Mucosa of rectum (tissue), 2 donors: Measurements from ENCODE around the gene R3HCC1L.

Source experiments
- H3K27ac ChIP-seq, 2 donors: one replicate each; pipeline ENCODE4 v1.7.0; 2013; ENCODE audit warnings: inconsistent platforms in 2 of 2, low read depth in 2 of 2, low read length in 2 of 2
- H3K27me3 ChIP-seq, 2 donors: one replicate each; pipeline ENCODE4 v1.7.0; 2013; ENCODE audit warnings: low read length in 2 of 2; ENCODE audit not compliant: control insufficient read depth in 2 of 2, insufficient read depth in 2 of 2
- H3K36me3 ChIP-seq, 2 donors: one replicate each; pipeline ENCODE4 v1.7.0; 2013; ENCODE audit warnings: low read length in 2 of 2; ENCODE audit not compliant: control insufficient read depth in 2 of 2, insufficient read depth in 2 of 2
- H3K4me1 ChIP-seq, 2 donors: one replicate each; pipeline ENCODE4 v1.7.0; 2013; ENCODE audit warnings: low read length in 2 of 2, mild to moderate bottlenecking in 1 of 2; ENCODE audit not compliant: control insufficient read depth in 2 of 2, insufficient read depth in 2 of 2
- H3K4me3 ChIP-seq, 2 donors: one replicate each; pipeline ENCODE4 v1.7.0; 2013; ENCODE audit warnings: low read length in 2 of 2
- H3K9ac ChIP-seq, 2 donors: one replicate each; pipeline ENCODE4 v1.7.0; 2013; ENCODE audit warnings: low read length in 2 of 2, low read depth in 1 of 2, mild to moderate bottlenecking in 1 of 2
- H3K9me3 ChIP-seq, 2 donors: one replicate each; pipeline ENCODE4 v1.7.0; 2013; ENCODE audit warnings: low read length in 2 of 2; ENCODE audit not compliant: control insufficient read depth in 2 of 2
- donor health status: healthy.
- donor health status: Normal muscosa, but diverticular disease.

Gene R3HCC1L

GRCh38 chr10:98098247-98098646 lies 36.2 kb upstream of the R3HCC1L start:
- no peak overlapping the region for H3K4me3 ChIP-seq
- H3K4me1 ChIP-seq = no peaks in the 10 kb centered on the region
- no peaks in the 10 kb centered on the region for H3K9me3 ChIP-seq
- H3K27me3 ChIP-seq = peaks cover 0 to 1% of the 10 kb centered on the region in 2 donors
- H3K36me3 ChIP-seq = no peaks in the 10 kb centered on the region
- no peak overlapping the region for H3K9ac ChIP-seq
- H3K27ac ChIP-seq = no peak overlapping the region

GRCh38 chr10:98100476-98100875 lies 34.0 kb upstream of the R3HCC1L start:
- H3K4me1 ChIP-seq = no peaks in the 10 kb centered on the region
- H3K36me3 ChIP-seq = no peaks in the 10 kb centered on the region
- peaks cover 0 to 1% of the 10 kb centered on the region in 2 donors for H3K27me3 ChIP-seq
- H3K4me3 ChIP-seq = no peak overlapping the region
- H3K27ac ChIP-seq = no peak overlapping the region
- H3K9me3 ChIP-seq = no peaks in the 10 kb centered on the region
- H3K9ac ChIP-seq = no peak overlapping the region

GRCh38 chr10:98101366-98101765 lies 33.1 kb upstream of the R3HCC1L start:
- H3K36me3 ChIP-seq = no peaks in the 10 kb centered on the region
- no peaks in the 10 kb centered on the region for H3K9me3 ChIP-seq
- H3K9ac ChIP-seq = no peak overlapping the region
- no peaks in the 10 kb centered on the region for H3K4me1 ChIP-seq
- no peak overlapping the region for H3K4me3 ChIP-seq
- H3K27me3 ChIP-seq = peaks cover 0 to 1% of the 10 kb centered on the region in 2 donors
- H3K27ac ChIP-seq = no peak overlapping the region

- Histone ChIP-seq H3K36me3 (no peaks in the 10 kb centered on the region), H3K27me3 (no peaks in the 10 kb centered on the region), H3K4me1 (no peaks in the 10 kb centered on the region), H3K4me3 (no peak overlapping the region), H3K9me3 (no peaks in the 10 kb centered on the region), H3K9ac (no peak overlapping the region), H3K27ac (no peak overlapping the region)
Measured at GRCh38 chr10:98104125-98104524, 30.3 kb upstream of the R3HCC1L start.

GRCh38 chr10:98106531-98106930 lies 27.9 kb upstream of the R3HCC1L start:
- no peaks in the 10 kb centered on the region for H3K9me3 ChIP-seq
- no peak overlapping the region for H3K9ac ChIP-seq
- no peaks in the 10 kb centered on the region for H3K36me3 ChIP-seq
- H3K27me3 ChIP-seq = peaks cover 0 to 5% of the 10 kb centered on the region in 2 donors
- no peak overlapping the region for H3K4me3 ChIP-seq
- H3K27ac ChIP-seq = no peak overlapping the region
- no peaks in the 10 kb centered on the region for H3K4me1 ChIP-seq

- no peaks in the 10 kb centered on the region for H3K4me1 ChIP-seq
- no peaks in the 10 kb centered on the region for H3K36me3 ChIP-seq
- H3K27me3 ChIP-seq = peaks cover 0 to 5% of the 10 kb centered on the region in 2 donors
- H3K9me3 ChIP-seq = no peaks in the 10 kb centered on the region
- no peak overlapping the region for H3K4me3 ChIP-seq
- no peak overlapping the region for H3K27ac ChIP-seq
- no peak overlapping the region for H3K9ac ChIP-seq
Measured at GRCh38 chr10:98107644-98108430, 26.6 kb upstream of the R3HCC1L start.

- H3K27ac ChIP-seq = no peak overlapping the region
Measured at GRCh38 chr10:98110356-98110755, 24.1 kb upstream of the R3HCC1L start.

GRCh38 chr10:98115031-98115787 lies 19.2 kb upstream of the R3HCC1L start:
- Histone ChIP-seq H3K36me3 (no peaks in the 10 kb centered on the region), H3K4me1 (no peaks in the 10 kb centered on the region), H3K9ac (no peak overlapping the region), H3K27me3 (peaks cover 5 to 9% of the 10 kb centered on the region in 2 donors), H3K27ac (no peak overlapping the region), H3K4me3 (no peak overlapping the region), H3K9me3 (no peaks in the 10 kb centered on the region)

More at GRCh38 chr10:98110356-98110755, 24.1 kb upstream of the R3HCC1L start:
- H3K27me3 ChIP-seq = peaks cover 5 to 7% of the 10 kb centered on the region in 2 donors
- no peak overlapping the region for H3K4me3 ChIP-seq
- H3K9me3 ChIP-seq = no peaks in the 10 kb centered on the region
- H3K4me1 ChIP-seq = no peaks in the 10 kb centered on the region
- no peak overlapping the region for H3K9ac ChIP-seq
- no peaks in the 10 kb centered on the region for H3K36me3 ChIP-seq

- H3K9ac ChIP-seq = no peak overlapping the region
- peaks cover 0 to 2% of the 10 kb centered on the region in 2 donors for H3K27me3 ChIP-seq
- no peaks in the 10 kb centered on the region for H3K4me1 ChIP-seq
- H3K4me3 ChIP-seq = no peak overlapping the region
- no peaks in the 10 kb centered on the region for H3K36me3 ChIP-seq
- no peak overlapping the region for H3K27ac ChIP-seq
- H3K9me3 ChIP-seq = peaks cover 0 to 2% of the 10 kb centered on the region in 2 donors
Measured at GRCh38 chr10:98119891-98120290, 14.6 kb upstream of the R3HCC1L start.

GRCh38 chr10:98125940-98126631 lies 8.4 kb upstream of the R3HCC1L start:
- Histone ChIP-seq H3K4me3 (no peak overlapping the region), H3K27me3 (no peaks in the 10 kb centered on the region), H3K27ac (no peak overlapping the region), H3K4me1 (peaks cover 5 to 7% of the 10 kb centered on the region in 2 donors), H3K9me3 (peaks cover 0 to 2% of the 10 kb centered on the region in 2 donors), H3K36me3 (no peaks in the 10 kb centered on the region), H3K9ac (no peak overlapping the region)
